IMR-90 (cell line): Measurements from ENCODE around the gene ASXL3. TPM values are rescaled to one million over a fixed set of nuclear protein-coding genes. Genes with fewer than 3 reads are reported as not detected.

ENCODE experiments used
- ATAC-seq: fragments of 200-7000 bp; cut with Tn5 transposase; 2 replicates; pipeline ENCODE4 v1.9.1; 2020; ENCODE audit warnings: low read depth, mild to moderate bottlenecking, moderate library complexity
- BruUV-seq: library from RNA; stranded (reverse); fragments of 400-500 nt; replicated peaks from 2 replicates; lab custom pipeline; 2021; lab: Mats Ljungman, UMichigan
- CTCF ChIA-PET: fragments of 300-600 bp; formaldehyde crosslinking; extraction: SDS; loops from one replicate; lab custom pipeline; 2021; ENCODE audit warnings: antibody characterized with exemption; lab: Yijun Ruan, JAX
- POLR2A ChIA-PET: fragments of 300-600 bp; sonication (Branson Sonifier 250); formaldehyde crosslinking; loops from one replicate; lab custom pipeline; 2022; ENCODE audit warnings: antibody characterized with exemption; ENCODE audit not compliant: unreplicated experiment; lab: Charles Lee
- DNase-seq: peaks from one replicate; pipeline ENCODE4 v3.0.0; 2013
- H2AFZ ChIP-seq: replicated peaks from 2 replicates; pipeline ENCODE3; 2013; ENCODE audit warnings: low read length, mild to moderate bottlenecking; ENCODE audit not compliant: poor library complexity
- H2AK5ac ChIP-seq: 2 replicates; pipeline ENCODE4 v1.6.1; 2013; ENCODE audit warnings: low read depth, low read length, inconsistent platforms
- H2AK9ac ChIP-seq: replicated peaks from 2 replicates; pipeline ENCODE3; 2013; ENCODE audit warnings: mild to moderate bottlenecking, low read depth, low read length, moderate library complexity; ENCODE audit not compliant: poor library complexity
- H2BK120ac ChIP-seq: 2 replicates; pipeline ENCODE4 v1.6.1; 2013; ENCODE audit warnings: low read depth, low read length, inconsistent platforms
- H2BK15ac ChIP-seq: 3 replicates; pipeline ENCODE4 v1.6.1; 2013; ENCODE audit warnings: low read depth, low read length, inconsistent platforms
- H2BK20ac ChIP-seq: 2 replicates; pipeline ENCODE4 v1.6.1; 2013; ENCODE audit warnings: low read depth, mild to moderate bottlenecking, inconsistent platforms, low read length, moderate library complexity
- H2BK5ac ChIP-seq: 2 replicates; pipeline ENCODE4 v1.6.1; 2013; ENCODE audit warnings: mild to moderate bottlenecking, low read depth, low read length, inconsistent platforms; ENCODE audit not compliant: poor library complexity, severe bottlenecking
- H3K14ac ChIP-seq: replicated peaks from 2 replicates; pipeline ENCODE4 v1.6.1; 2013; ENCODE audit warnings: low read depth, low read length, inconsistent platforms
- H3K18ac ChIP-seq: 2 replicates; pipeline ENCODE4 v1.6.1; 2013; ENCODE audit warnings: low read depth, low read length, control low read depth
- H3K23ac ChIP-seq: 2 replicates; pipeline ENCODE4 v1.6.1; 2013; ENCODE audit warnings: low read depth, low read length, inconsistent platforms
- H3K27ac ChIP-seq: 2 replicates; pipeline ENCODE4 v1.5.1; 2013; ENCODE audit warnings: mild to moderate bottlenecking, control low read depth, low read length; ENCODE audit not compliant: insufficient read depth
- H3K27me3 ChIP-seq: 2 replicates; pipeline ENCODE4 v1.6.1; 2013; ENCODE audit warnings: low read length; ENCODE audit not compliant: control insufficient read depth, insufficient read depth
- H3K36me3 ChIP-seq: 2 replicates; pipeline ENCODE4 v1.6.1; 2013; ENCODE audit warnings: low read length, mixed read lengths; ENCODE audit not compliant: control insufficient read depth, insufficient read depth
- H3K4ac ChIP-seq: 2 replicates; pipeline ENCODE4 v1.6.1; 2013; ENCODE audit warnings: low read depth, low read length, inconsistent platforms
- H3K4me1 ChIP-seq: 2 replicates; pipeline ENCODE4 v1.6.1; 2013; ENCODE audit warnings: low read length, mixed read lengths; ENCODE audit not compliant: control insufficient read depth, insufficient read depth
- H3K4me2 ChIP-seq: 2 replicates; pipeline ENCODE4 v1.6.1; 2013; ENCODE audit warnings: low read depth, mild to moderate bottlenecking, control low read depth, low read length, moderate library complexity
- H3K4me3 ChIP-seq: 2 replicates; pipeline ENCODE4 v1.5.1; 2013; ENCODE audit warnings: low read depth, mild to moderate bottlenecking, control low read depth, low read length, moderate library complexity; ENCODE audit not compliant: insufficient read depth
- H3K56ac ChIP-seq: 2 replicates; pipeline ENCODE4 v1.6.1; 2013; ENCODE audit warnings: low read length, inconsistent platforms; ENCODE audit not compliant: insufficient read depth; ENCODE audit errors: extremely low read depth
- H3K79me1 ChIP-seq, 2 experiments: 2 replicates each; pipeline ENCODE4 v1.6.1; 2013; ENCODE audit warnings: low read length in 2 of 2, inconsistent platforms in 1 of 2, low read depth in 1 of 2
- H3K9ac ChIP-seq: 2 replicates; pipeline ENCODE4 v1.6.1; 2013; ENCODE audit warnings: low read depth, low read length, control low read depth
- H3K9me1 ChIP-seq: 2 replicates; pipeline ENCODE4 v1.6.1; 2013; ENCODE audit warnings: low read length, inconsistent platforms; ENCODE audit not compliant: insufficient read depth
- H3K9me3 ChIP-seq: 2 replicates; pipeline ENCODE4 v1.6.1; 2013; ENCODE audit warnings: low read length; ENCODE audit not compliant: control insufficient read depth, insufficient read depth
- H4K20me1 ChIP-seq: 2 replicates; pipeline ENCODE4 v1.6.1; 2013; ENCODE audit warnings: low read length, inconsistent platforms; ENCODE audit not compliant: insufficient read depth
- H4K5ac ChIP-seq: 2 replicates; pipeline ENCODE4 v1.6.1; 2013; ENCODE audit warnings: mild to moderate bottlenecking, low read depth, low read length, control low read depth
- H4K8ac ChIP-seq, 2 experiments: 2 replicates each; pipeline ENCODE4 v1.6.1; 2013; ENCODE audit warnings: low read depth in 2 of 2, low read length in 2 of 2, control low read depth in 1 of 2, inconsistent platforms in 1 of 2
- H4K91ac ChIP-seq: 2 replicates; pipeline ENCODE4 v1.6.1; 2013; ENCODE audit warnings: low read depth, low read length, inconsistent platforms; ENCODE audit not compliant: insufficient read depth
- BHLHE40 ChIP-seq: fragments of 150-350 bp; IDR thresholded peaks from 2 replicates; pipeline ENCODE4 v1.6.1; 2016; ENCODE audit warnings: mild to moderate bottlenecking, low read depth, low read length
- CEBPB ChIP-seq: IDR thresholded peaks from 2 replicates; pipeline ENCODE4 v1.6.1; 2012; ENCODE audit warnings: low read depth, low read length, improper control_type of control experiment
- CHD1 ChIP-seq: IDR thresholded peaks from 2 replicates; pipeline ENCODE4 v1.6.1; 2012; ENCODE audit warnings: low read depth, low read length, improper control_type of control experiment
- FOS ChIP-seq: fragments of 150-350 bp; IDR thresholded peaks from 2 replicates; pipeline ENCODE4 v1.6.1; 2016; ENCODE audit warnings: low read depth, low read length
- MAFK ChIP-seq: IDR thresholded peaks from 2 replicates; pipeline ENCODE4 v1.6.1; 2012; ENCODE audit warnings: low read depth, low read length, improper control_type of control experiment
- MAZ ChIP-seq: IDR thresholded peaks from 2 replicates; pipeline ENCODE4 v1.6.1; 2012; ENCODE audit warnings: low read depth, mild to moderate bottlenecking, low read length, improper control_type of control experiment, moderate library complexity, borderline replicate concordance
- MXI1 ChIP-seq: IDR thresholded peaks from 2 replicates; pipeline ENCODE4 v1.6.1; 2012; ENCODE audit warnings: low read depth, mild to moderate bottlenecking, low read length, moderate library complexity, borderline replicate concordance
- NFE2L2 ChIP-seq: fragments of 150-350 bp; IDR thresholded peaks from 2 replicates; pipeline ENCODE4 v1.6.1; 2016; ENCODE audit warnings: low read depth, mild to moderate bottlenecking, low read length
- POLR2A ChIP-seq: IDR thresholded peaks from 2 replicates; pipeline ENCODE4 v1.6.1; 2012; ENCODE audit warnings: mild to moderate bottlenecking, low read depth, low read length
- RAD21 ChIP-seq: IDR thresholded peaks from 2 replicates; pipeline ENCODE4 v1.6.1; 2012; ENCODE audit warnings: low read length, improper control_type of control experiment
- RCOR1 ChIP-seq: IDR thresholded peaks from 2 replicates; pipeline ENCODE4 v1.6.1; 2012; ENCODE audit warnings: mild to moderate bottlenecking, low read length, improper control_type of control experiment; ENCODE audit not compliant: insufficient replicate concordance
- RFX5 ChIP-seq: IDR thresholded peaks from 2 replicates; pipeline ENCODE4 v1.8.0; 2012; ENCODE audit warnings: low read depth, mild to moderate bottlenecking, low read length, moderate library complexity
- SMC3 ChIP-seq: fragments of 150-350 bp; IDR thresholded peaks from 2 replicates; pipeline ENCODE4 v1.6.1; 2016; ENCODE audit warnings: low read depth, mild to moderate bottlenecking, antibody characterized with exemption, low read length, moderate library complexity
- WGBS, 2 experiments: methylation state at CpG; one replicate each; pipeline versions ENCODE4 v1.1.5 to v1.1.7; 2013; ENCODE audit warnings: missing lambda C conversion rate in 2 of 2; ENCODE audit not compliant: insufficient read length in 1 of 2; ENCODE audit errors: extremely low coverage in 2 of 2; 5-methylcytosine and 5-hydroxymethylcytosine counted together
- dilution Hi-C: fragments of 300-500 bp; cut with HindIII; formaldehyde crosslinking; loops from one replicate; pipeline ENCODE4 v1.14.3; 2018; ENCODE audit warnings: low sequenced_read_pairs; ENCODE audit not compliant: unreplicated experiment
- in situ Hi-C: fragments of 300-500 bp; cut with MboI; formaldehyde crosslinking; loops from 3 replicates; pipeline ENCODE4 v1.14.3; 2019; ENCODE audit warnings: low sequenced_read_pairs, inconsistent platforms, mixed read lengths
- intact Hi-C: fragments of 100-400 bp; cut with micrococcal nuclease; formaldehyde crosslinking; loops from 2 replicates; pipeline ENCODE4 v1.10.0; 2022
- polyA plus RNA-seq, 3 experiments: library from polyadenylated mRNA; depleted of rRNA; stranded (reverse); fragments of >200 nt; gene quantifications; 2 replicates each; pipeline ENCODE4 v1.2.3, GENCODE V29; 2012; ENCODE audit warnings: low replicate concordance in 1 of 3
- total RNA-seq: library from RNA; depleted of rRNA; stranded (reverse); fragments of >200 nt; gene quantifications from 2 replicates; pipeline ENCODE4 v1.2.3, GENCODE V29; 2012
- TF ChIP-seq, protein P1 (sequence below): fragments of 150-350 bp; IDR thresholded peaks from 2 replicates; pipeline ENCODE4 v1.6.1; 2016; ENCODE audit warnings: low read depth, mild to moderate bottlenecking, low read length, moderate library complexity, borderline replicate concordance
- TF ChIP-seq, protein P2 (sequence below): conservative IDR thresholded peaks from 2 replicates; pipeline ENCODE4 v1.5.1; 2012; ENCODE audit warnings: mild to moderate bottlenecking, low read depth, low read length, improper control_type of control experiment

ASXL3 gene
- total and polyA plus RNA-seq, 2 of the 4 experiments (the other 2 are of a cell fraction) = 0.03 to 0.54 TPM

DNA sequence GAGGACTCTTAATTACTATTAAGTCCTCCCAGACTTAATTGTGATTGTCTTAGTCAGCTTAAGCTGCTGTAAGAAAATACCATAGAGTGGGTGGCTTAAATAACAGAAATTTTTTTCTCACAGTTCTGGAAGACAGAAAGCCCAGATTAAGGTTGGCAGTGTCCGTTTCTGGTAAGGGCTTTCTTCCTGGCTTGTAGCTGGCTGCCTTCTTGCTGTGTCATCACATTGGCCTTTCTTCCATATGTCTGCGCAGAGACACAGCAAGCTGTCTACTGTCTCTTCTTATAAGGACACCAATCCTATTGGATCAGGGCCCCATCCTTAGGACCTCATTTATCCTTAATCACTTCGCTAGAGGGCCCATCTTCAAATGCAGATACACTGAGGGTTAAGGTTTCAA lies 38.5 kb downstream of the ASXL3 start:
- dilution Hi-C loops = no loop called here

More for the DNA sequence above, 38.5 kb downstream of the ASXL3 start:
- CTCF ChIA-PET = no interaction called here
- Histone ChIP-seq H2BK15ac (no peak overlapping the region), H3K4ac (no peak overlapping the region), H3K9me3 (no peaks in the 10 kb centered on the region), H3K4me2 (no peak overlapping the region), H3K18ac (no peak overlapping the region), H3K14ac (no peak overlapping the region), H3K9me1 (no peaks in the 10 kb centered on the region), H4K20me1 (no peaks in the 10 kb centered on the region), H2AK5ac (no peak overlapping the region), H3K4me1 (no peaks in the 10 kb centered on the region), H3K79me1 (no peaks in the 10 kb centered on the region), H2BK20ac (no peak overlapping the region), H2BK120ac (no peak overlapping the region), H3K23ac (no peak overlapping the region), H2AK9ac (no peak overlapping the region), H3K36me3 (no peaks in the 10 kb centered on the region), H2AFZ (no peak overlapping the region), H3K27ac (no peak overlapping the region), H3K27me3 (no peaks in the 10 kb centered on the region), H3K4me3 (no peak overlapping the region), H4K91ac (no peak overlapping the region), H4K8ac (no peak overlapping the region), H3K56ac (no peak overlapping the region), H3K9ac (no peak overlapping the region), H2BK5ac (no peak overlapping the region), H4K5ac (no peak overlapping the region)
- no peak for TF ChIP-seq MAZ
- TF ChIP-seq SMC3 = no peak
- TF ChIP-seq RAD21 = no peak
- no peak for TF ChIP-seq RCOR1
- TF ChIP-seq, protein P1, sequence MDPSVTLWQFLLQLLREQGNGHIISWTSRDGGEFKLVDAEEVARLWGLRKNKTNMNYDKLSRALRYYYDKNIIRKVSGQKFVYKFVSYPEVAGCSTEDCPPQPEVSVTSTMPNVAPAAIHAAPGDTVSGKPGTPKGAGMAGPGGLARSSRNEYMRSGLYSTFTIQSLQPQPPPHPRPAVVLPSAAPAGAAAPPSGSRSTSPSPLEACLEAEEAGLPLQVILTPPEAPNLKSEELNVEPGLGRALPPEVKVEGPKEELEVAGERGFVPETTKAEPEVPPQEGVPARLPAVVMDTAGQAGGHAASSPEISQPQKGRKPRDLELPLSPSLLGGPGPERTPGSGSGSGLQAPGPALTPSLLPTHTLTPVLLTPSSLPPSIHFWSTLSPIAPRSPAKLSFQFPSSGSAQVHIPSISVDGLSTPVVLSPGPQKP = no peak
- no peak for TF ChIP-seq RFX5
- no peak for TF ChIP-seq BHLHE40
- TF ChIP-seq MXI1 = no peak
- no peak for TF ChIP-seq CEBPB
- TF ChIP-seq MAFK = no peak
- TF ChIP-seq, protein P2, sequence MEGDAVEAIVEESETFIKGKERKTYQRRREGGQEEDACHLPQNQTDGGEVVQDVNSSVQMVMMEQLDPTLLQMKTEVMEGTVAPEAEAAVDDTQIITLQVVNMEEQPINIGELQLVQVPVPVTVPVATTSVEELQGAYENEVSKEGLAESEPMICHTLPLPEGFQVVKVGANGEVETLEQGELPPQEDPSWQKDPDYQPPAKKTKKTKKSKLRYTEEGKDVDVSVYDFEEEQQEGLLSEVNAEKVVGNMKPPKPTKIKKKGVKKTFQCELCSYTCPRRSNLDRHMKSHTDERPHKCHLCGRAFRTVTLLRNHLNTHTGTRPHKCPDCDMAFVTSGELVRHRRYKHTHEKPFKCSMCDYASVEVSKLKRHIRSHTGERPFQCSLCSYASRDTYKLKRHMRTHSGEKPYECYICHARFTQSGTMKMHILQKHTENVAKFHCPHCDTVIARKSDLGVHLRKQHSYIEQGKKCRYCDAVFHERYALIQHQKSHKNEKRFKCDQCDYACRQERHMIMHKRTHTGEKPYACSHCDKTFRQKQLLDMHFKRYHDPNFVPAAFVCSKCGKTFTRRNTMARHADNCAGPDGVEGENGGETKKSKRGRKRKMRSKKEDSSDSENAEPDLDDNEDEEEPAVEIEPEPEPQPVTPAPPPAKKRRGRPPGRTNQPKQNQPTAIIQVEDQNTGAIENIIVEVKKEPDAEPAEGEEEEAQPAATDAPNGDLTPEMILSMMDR = no peak
- TF ChIP-seq CHD1 = no peak
- no peak for TF ChIP-seq POLR2A
- TF ChIP-seq FOS = no peak
- TF ChIP-seq NFE2L2 = no peak
- BruUV-seq = no TSS peak
- POLR2A ChIA-PET = no interaction called here
- in situ Hi-C loops = no loop called here
- intact Hi-C loops = no loop called here
- WGBS, 2 experiments = 60% methylated on average over 1 of the region's 3 CpGs; no CpG with 5 or more reads in 1 of the 2 experiments
- DNase-seq = no peak
- no peak for ATAC-seq
